ENCODE results near the gene LRRC4C. TPM values are rescaled to one million over a fixed set of nuclear protein-coding genes. Genes with fewer than 3 reads are reported as not detected.

The LRRC4C gene
- total RNA-seq, 2 experiments from 2014 or later: not detected

DNA sequence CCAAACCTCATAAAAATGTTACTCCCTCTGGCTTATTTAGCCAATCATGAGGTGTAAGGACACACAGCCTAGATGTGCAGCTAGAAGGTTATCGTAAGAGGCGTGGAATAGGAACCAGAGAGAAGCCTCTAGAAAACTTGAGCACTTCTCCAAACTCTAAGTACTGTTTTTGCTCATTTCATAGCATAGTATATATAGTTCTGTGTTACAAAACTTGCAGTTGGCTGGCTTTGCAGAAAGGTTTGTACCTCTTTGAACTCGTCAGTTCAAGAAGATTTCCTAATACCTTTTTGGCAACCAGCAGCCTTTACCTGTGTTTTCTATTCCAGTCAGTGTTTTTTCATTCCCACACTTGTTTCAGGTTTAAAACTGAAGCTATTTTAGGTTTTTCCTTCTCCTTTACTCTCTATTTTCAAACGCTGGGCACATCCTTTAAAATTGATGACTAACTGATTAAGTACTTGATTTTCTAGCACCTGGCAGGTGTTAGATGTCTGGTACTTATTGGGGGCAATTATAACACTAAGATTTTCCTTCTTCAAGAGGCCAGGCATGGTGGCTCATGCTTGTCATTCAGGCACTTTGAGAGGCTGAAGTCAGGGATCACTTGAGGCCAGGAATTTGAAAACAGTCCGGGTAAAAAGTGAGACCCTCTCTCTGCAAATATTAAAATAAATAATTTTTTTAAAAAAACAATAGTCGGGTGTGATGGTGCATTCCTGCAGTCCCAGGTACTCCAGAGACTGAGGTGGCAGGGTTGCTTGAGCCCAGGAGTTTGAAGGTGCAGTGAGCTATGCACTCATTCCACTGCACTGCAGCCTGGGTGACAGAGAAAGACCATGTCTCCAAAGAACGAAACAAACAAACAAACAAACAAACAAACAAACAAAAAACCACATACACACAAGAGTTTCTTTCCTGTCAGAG, 125.2 kb downstream of the LRRC4C start:
- H3K4me3 Mint-ChIP-seq: no peak overlapping the region
- no peaks in the 10 kb centered on the region for H3K27me3 Mint-ChIP-seq
- ATAC-seq (ENCODE audit: low read depth) (no peak), DNase-seq (no peak)
- H3K36me3 Mint-ChIP-seq: no peaks in the 10 kb centered on the region
- H3K4me1 Mint-ChIP-seq: no peaks in the 10 kb centered on the region
- H3K9me3 Mint-ChIP-seq: peaks cover 5% of the 10 kb centered on the region
- POLR2A ChIA-PET: no interaction called here
- H3K27ac Mint-ChIP-seq: no peak overlapping the region

DNA sequence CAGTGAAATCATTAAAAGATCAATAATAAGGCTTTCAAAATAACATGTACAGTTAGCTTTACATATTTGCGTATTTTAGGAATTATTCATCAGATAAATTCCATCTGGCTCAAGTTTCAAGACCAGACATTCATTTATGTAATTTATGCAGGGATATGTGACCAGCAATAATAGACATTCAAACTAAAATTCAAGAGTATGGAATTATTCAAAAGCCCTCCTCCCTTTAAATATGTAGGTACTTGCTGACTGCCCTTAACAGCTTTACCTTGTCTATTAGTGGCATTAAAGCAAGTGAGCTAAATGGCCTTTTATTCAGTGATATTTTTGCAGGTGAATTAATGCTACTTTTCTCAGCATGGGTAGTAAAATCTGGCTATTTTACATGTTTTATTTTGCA, 126.1 kb downstream of the LRRC4C start:
- Mint-ChIP-seq H3K9me3 (peaks cover 5% of the 10 kb centered on the region), H3K4me1 (no peaks in the 10 kb centered on the region), H3K4me3 (no peak overlapping the region), H3K27me3 (no peaks in the 10 kb centered on the region), H3K27ac (no peak overlapping the region), H3K36me3 (no peaks in the 10 kb centered on the region)
- POLR2A ChIA-PET: no interaction called here
- no peak for DNase-seq
- no peak for ATAC-seq (ENCODE audit: low read depth)

DNA sequence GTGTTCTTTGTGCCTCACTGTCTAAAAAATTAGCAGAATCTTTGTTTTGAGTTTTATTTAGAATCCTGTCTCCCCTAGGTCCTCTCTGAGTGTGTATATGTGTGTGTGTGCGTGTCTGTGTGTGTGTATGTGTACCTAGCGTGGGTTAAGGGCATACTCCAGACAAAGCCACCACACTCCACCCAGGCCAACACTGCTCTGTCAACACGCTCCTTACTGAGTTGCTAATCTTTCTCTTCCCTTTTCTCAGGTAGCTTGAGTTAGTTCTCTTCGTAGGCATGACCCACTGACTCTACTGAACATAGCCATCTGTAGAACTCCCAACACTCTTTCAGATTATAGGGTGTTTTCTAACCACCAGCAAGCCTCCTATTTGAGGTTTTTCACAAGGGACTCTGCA, 131.1 kb downstream of the LRRC4C start:
- H3K4me1 Mint-ChIP-seq: no peaks in the 10 kb centered on the region
- no peak overlapping the region for H3K27ac Mint-ChIP-seq
- ATAC-seq (ENCODE audit: low read depth) (no peak), DNase-seq (no peak)
- H3K4me3 Mint-ChIP-seq: no peak overlapping the region
- peaks cover 12% of the 10 kb centered on the region for H3K9me3 Mint-ChIP-seq
- H3K36me3 Mint-ChIP-seq: no peaks in the 10 kb centered on the region
- POLR2A ChIA-PET: no interaction called here
- no peaks in the 10 kb centered on the region for H3K27me3 Mint-ChIP-seq

DNA sequence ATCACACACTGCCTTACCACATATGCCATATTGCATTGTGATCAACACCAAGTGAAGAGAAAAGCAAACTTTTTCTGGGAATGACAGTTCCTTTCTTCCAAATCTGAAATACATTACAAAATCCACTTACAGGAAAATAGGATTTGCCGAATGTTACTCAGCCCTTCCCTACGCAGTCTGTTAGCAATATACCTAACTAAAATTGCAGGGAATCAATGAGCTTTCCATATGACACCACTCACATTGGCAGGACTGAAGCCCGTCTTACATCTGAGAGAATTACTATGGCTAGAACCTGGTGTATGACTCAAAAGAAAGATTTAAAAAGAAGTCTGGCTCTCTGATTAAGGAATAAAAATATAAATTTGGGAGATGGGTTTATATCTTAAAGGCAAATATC, 136.0 kb downstream of the LRRC4C start:
- peaks cover 11% of the 10 kb centered on the region for H3K9me3 Mint-ChIP-seq
- POLR2A ChIA-PET: no interaction called here

DNA sequence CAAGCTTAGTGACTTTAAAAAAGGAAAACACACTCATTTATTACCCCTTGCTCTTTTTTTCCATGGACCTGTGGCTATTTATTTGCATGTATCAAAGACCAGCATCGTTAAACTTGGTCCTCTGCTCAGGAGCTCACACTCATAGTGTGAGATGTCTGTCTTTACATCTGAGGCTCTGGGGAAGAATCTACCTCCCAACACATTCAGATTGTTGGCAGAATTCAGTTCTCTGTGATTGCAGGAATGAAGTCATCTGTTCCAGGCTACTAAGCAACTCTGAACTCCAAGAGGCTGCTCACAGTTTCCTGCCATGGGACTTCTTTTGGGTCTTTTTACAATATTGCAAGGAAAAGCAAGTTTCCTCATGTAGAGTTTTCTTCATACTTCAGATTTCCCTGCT, 138.8 kb downstream of the LRRC4C start:
- Mint-ChIP-seq H3K36me3 (no peaks in the 10 kb centered on the region), H3K4me1 (no peaks in the 10 kb centered on the region), H3K27ac (no peak overlapping the region), H3K9me3 (peaks cover 5% of the 10 kb centered on the region), H3K4me3 (no peak overlapping the region), H3K27me3 (no peaks in the 10 kb centered on the region)
- ATAC-seq (ENCODE audit: low read depth) (no peak), DNase-seq (no peak)
- POLR2A ChIA-PET: no interaction called here

More for the DNA sequence above, 136.0 kb downstream of the LRRC4C start:
- H3K27ac Mint-ChIP-seq: no peak overlapping the region
- no peaks in the 10 kb centered on the region for H3K27me3 Mint-ChIP-seq
- no peak for DNase-seq
- no peaks in the 10 kb centered on the region for H3K36me3 Mint-ChIP-seq
- no peak overlapping the region for H3K4me3 Mint-ChIP-seq
- no peaks in the 10 kb centered on the region for H3K4me1 Mint-ChIP-seq
- no peak for ATAC-seq (ENCODE audit: low read depth)

DNA sequence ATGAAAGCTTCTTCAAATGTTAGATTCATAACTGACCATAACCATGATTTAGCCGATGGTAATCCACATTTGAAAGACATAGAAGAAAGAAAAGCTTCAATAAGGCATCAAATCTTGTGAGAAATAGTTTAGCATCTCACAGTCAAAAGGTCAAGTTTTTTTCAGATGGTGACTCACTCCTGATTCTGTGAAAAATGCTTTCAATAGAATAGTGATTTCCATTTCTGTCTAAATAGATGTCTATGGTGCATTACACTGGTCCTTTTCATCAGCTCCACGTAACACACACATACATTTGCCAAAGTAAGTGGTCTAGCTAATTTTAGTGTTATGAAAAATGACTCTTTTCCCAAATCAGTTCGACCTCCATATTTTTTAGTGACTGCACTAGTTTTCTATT, 139.2 kb downstream of the LRRC4C start:
- DNase-seq: no peak
- POLR2A ChIA-PET: no interaction called here
- Mint-ChIP-seq H3K36me3 (no peaks in the 10 kb centered on the region), H3K9me3 (peaks cover 4% of the 10 kb centered on the region), H3K4me3 (no peak overlapping the region), H3K27ac (no peak overlapping the region), H3K4me1 (no peaks in the 10 kb centered on the region), H3K27me3 (no peaks in the 10 kb centered on the region)
- no peak for ATAC-seq (ENCODE audit: low read depth)

DNA sequence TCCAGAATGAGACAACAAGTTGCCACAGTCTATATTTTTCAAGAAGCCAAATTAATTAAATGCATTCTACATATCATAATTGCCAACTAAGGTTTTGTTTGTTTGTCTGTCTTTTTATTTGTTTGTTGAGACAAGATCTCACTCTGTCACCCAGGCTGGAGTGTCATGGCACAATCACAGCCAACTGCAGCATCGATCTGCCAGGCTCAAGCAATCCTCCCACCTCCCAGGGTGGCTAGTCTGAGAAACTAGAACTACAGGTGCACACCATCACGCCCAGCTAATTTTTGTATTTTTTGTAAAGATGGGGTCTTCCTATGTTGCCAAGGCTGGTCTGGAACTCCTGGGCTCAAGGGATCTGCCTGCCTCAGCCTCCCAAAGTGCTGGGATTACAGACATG, 140.0 kb downstream of the LRRC4C start:
- POLR2A ChIA-PET: no interaction called here
- no peak for DNase-seq
- no peaks in the 10 kb centered on the region for H3K36me3 Mint-ChIP-seq
- H3K27me3 Mint-ChIP-seq: no peaks in the 10 kb centered on the region
- no peak for ATAC-seq (ENCODE audit: low read depth)
- H3K4me1 Mint-ChIP-seq: no peaks in the 10 kb centered on the region
- peaks cover 3% of the 10 kb centered on the region for H3K9me3 Mint-ChIP-seq
- H3K4me3 Mint-ChIP-seq: no peak overlapping the region
- no peak overlapping the region for H3K27ac Mint-ChIP-seq

DNA sequence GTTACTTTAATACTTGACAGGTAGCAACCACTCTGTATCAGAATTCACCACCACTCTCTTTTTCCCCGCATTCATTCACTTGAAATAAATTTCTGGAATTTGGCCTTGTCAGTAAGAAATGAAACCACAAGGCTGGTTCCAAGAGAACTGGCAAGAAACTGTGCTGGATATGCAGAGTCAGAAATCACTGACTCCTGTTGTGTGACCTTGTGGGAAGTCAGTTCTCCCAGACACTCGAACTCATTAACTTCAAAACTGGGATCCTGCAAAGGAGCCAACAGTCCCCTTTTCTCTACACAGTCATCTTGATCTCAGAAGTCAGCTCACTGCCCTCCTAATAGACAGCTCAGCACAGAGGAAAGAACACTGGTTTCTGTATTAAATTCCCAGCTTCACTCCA, 142.7 kb downstream of the LRRC4C start:
- DNase-seq (no peak), ATAC-seq (ENCODE audit: low read depth) (no peak)
- POLR2A ChIA-PET: no interaction called here
- H3K27ac Mint-ChIP-seq: no peak overlapping the region
- no peaks in the 10 kb centered on the region for H3K4me1 Mint-ChIP-seq
- no peak overlapping the region for H3K4me3 Mint-ChIP-seq
- H3K36me3 Mint-ChIP-seq: no peaks in the 10 kb centered on the region
- peaks cover 3% of the 10 kb centered on the region for H3K9me3 Mint-ChIP-seq
- H3K27me3 Mint-ChIP-seq: no peaks in the 10 kb centered on the region

DNA sequence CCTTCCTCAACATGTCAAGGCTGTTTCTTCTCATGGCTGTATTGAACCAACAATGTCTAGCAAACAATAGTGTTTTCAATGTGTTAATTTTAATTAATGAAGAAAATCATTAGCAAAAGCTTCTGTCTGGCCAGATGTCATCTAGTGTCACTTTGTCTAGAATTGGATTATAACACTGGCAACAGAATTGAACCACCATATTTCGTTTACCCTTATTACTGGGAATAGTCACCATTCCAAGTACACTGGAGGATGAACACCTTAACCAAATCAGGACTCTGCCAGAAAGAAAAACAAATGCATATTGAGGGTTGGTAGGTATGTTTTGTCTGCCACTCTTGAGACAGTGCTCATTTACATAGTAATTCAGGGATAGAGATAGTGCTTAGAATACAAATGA, 146.2 kb downstream of the LRRC4C start:
- DNase-seq: no peak
- Mint-ChIP-seq H3K9me3 (no peaks in the 10 kb centered on the region), H3K27ac (no peak overlapping the region)

DNA sequence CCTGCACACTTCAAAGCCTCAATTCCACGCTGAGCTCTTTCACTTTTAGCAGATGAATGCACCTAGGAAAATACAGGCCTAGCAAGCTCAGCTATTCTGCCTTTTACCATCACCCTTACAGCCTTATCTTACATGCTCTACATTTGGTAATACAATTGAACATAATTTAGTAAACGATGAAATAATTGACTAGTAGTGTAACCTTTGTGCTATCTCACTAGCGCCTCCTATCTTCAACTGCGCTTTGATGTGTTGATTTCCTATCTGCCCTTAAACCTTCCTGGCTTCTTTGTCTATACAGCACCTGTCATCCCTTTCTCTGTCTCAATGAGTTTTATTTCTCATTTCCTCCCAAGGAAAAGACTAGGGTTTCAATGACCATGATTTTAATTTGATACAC, 149.7 kb downstream of the LRRC4C start:
- Mint-ChIP-seq H3K27ac (no peak overlapping the region), H3K9me3 (no peaks in the 10 kb centered on the region), H3K4me3 (no peak overlapping the region), H3K27me3 (no peaks in the 10 kb centered on the region), H3K4me1 (no peaks in the 10 kb centered on the region), H3K36me3 (no peaks in the 10 kb centered on the region)
- no peak for DNase-seq
- POLR2A ChIA-PET: no interaction called here
- ATAC-seq (ENCODE audit: low read depth): no peak

More for the DNA sequence above, 146.2 kb downstream of the LRRC4C start:
- POLR2A ChIA-PET: no interaction called here
- Mint-ChIP-seq H3K4me3 (no peak overlapping the region), H3K27me3 (no peaks in the 10 kb centered on the region), H3K4me1 (no peaks in the 10 kb centered on the region), H3K36me3 (no peaks in the 10 kb centered on the region)
- no peak for ATAC-seq (ENCODE audit: low read depth)

DNA sequence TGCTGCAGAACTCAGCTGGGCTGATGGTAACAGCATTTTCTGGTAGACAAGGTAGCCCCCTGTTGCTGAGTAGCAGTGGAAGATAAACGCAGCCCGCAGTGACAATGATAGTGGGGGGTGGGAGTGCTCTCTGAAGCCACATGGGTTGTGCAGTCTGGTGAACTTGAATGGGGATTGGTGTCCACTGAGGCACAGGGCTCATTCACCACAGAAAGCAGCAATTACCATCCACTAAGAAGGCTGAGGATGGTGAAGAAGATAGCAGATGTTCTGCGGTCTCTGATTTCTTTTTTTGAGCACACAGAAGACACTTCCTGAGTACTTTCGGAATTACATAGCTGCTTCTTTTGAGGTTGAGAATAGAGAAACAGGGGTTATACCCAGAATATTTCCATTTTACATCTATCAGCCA, 150.3 kb downstream of the LRRC4C start:
- H3K4me1 Mint-ChIP-seq: no peaks in the 10 kb centered on the region
- no peak overlapping the region for H3K27ac Mint-ChIP-seq
- no peaks in the 10 kb centered on the region for H3K27me3 Mint-ChIP-seq
- H3K36me3 Mint-ChIP-seq: no peaks in the 10 kb centered on the region
- no peaks in the 10 kb centered on the region for H3K9me3 Mint-ChIP-seq
- ATAC-seq (ENCODE audit: low read depth) (no peak), DNase-seq (no peak)
- no peak overlapping the region for H3K4me3 Mint-ChIP-seq
- POLR2A ChIA-PET: no interaction called here

DNA sequence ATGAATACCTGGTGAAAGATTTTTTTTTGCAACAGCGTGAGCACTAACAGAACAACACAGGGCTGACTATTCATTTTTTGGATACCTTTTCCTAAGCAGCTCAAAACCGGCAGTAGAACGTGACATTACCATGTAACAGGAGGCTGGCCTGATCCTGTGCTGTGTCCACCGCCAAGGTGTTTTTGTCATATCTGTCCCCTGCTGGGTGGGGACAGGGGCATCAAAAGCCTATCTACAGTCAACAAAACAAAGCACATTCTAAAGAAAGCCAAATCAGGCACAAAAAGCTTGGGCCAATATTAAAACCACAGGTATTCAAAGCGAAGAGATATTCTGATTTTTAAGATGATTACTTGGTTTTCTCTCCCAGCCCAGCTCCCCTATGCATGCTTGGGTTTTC, 151.2 kb downstream of the LRRC4C start:
- DNase-seq: no peak
- H3K4me1 Mint-ChIP-seq: no peaks in the 10 kb centered on the region
- no peaks in the 10 kb centered on the region for H3K9me3 Mint-ChIP-seq
- ATAC-seq (ENCODE audit: low read depth): no peak
- POLR2A ChIA-PET: interaction anchor here (0.5 kb wide), 1 partner anchor 120 kb away, joined by 5 read pairs; no protein-coding TSS in a partner anchor
- H3K27ac Mint-ChIP-seq: no peak overlapping the region
- H3K4me3 Mint-ChIP-seq: no peak overlapping the region
- no peaks in the 10 kb centered on the region for H3K27me3 Mint-ChIP-seq
- no peaks in the 10 kb centered on the region for H3K36me3 Mint-ChIP-seq

DNA sequence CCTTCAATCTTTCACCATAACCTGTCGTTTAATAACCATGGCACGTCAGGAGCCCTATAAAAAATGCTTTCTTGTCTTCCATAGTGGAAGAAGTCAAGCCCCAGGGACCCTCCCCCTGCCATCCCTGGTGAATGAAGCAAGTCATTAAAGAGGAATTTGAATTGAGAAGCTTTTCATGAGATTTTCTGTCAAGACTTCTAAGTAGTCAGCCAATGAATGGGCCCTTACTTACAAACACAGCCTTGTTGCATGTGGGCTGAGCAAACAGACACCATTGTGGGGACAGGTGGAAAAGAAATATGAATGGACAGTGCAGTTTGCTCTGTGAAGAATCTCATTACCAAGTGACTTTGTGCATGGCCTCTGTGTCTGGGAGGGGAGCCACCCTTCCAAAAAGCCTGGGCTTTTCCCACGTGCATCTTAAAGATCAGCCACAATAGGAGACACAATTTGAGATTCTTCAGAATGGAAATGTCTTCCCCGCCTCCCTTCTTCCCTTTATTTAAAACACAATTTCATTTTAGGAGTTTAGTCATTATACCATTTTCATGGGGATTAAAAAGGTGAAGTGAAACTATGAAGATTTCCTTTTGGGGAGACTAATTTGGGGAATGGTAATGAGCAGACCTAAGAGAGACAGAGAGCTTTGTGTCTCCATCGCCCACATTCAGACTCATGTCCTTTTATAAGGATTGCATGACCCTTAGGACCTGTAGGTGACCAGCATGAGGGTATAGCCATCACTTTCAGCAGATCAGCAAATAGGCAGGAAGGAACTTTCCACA, 152.0 kb downstream of the LRRC4C start:
- Mint-ChIP-seq H3K4me1 (no peaks in the 10 kb centered on the region), H3K27ac (no peak overlapping the region), H3K9me3 (no peaks in the 10 kb centered on the region), H3K36me3 (no peaks in the 10 kb centered on the region), H3K4me3 (no peak overlapping the region), H3K27me3 (no peaks in the 10 kb centered on the region)
- POLR2A ChIA-PET: no interaction called here
- DNase-seq: no peak
- no peak for ATAC-seq (ENCODE audit: low read depth)

DNA sequence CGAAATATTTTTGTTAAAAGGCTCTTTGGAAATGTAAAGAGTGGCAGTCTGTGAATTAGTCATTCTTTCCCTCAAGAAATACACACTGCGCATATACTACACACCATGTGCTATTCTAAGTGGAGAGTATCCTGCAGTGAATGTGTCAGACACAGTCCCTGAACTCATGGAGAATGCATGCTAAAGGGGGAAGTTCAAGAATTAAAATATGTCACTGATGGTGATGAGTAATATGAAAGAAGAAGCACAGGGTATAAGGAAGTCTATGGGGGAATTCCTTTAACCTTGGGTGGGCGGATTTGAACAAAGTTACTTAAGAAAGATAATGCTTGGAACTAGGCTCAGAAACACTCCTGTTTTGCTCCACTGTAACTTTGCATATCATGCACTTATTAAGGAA, 153.0 kb downstream of the LRRC4C start:
- H3K9me3 Mint-ChIP-seq: no peaks in the 10 kb centered on the region
- H3K4me3 Mint-ChIP-seq: no peak overlapping the region
- no peaks in the 10 kb centered on the region for H3K36me3 Mint-ChIP-seq
- POLR2A ChIA-PET: no interaction called here
- H3K4me1 Mint-ChIP-seq: no peaks in the 10 kb centered on the region
- DNase-seq (no peak), ATAC-seq (ENCODE audit: low read depth) (no peak)
- H3K27ac Mint-ChIP-seq: no peak overlapping the region
- H3K27me3 Mint-ChIP-seq: no peaks in the 10 kb centered on the region

All from activated naive CD8-positive, alpha-beta T cell treated with anti-CD3 and anti-CD28 coated beads, Interleukin-2, amount 10 ng/mL, durations not matched to agents 7 days and 5 days (primary cell).